ENCODE measurements around the gene BMPR1A.

GRCh38 chr10:86944031-86944419 is 187.6 kb downstream of the BMPR1A start:
- TF ChIP-seq ZBTB7A (CRISPR knock-in tag; IDR thresholded peaks at IDR 0.05) = no peak
- TF ChIP-seq GABPA (IDR thresholded peaks at IDR 0.05; ENCODE audit: low read depth, low read length) = no peak
- TF ChIP-seq GABPA (CRISPR knock-in tag; IDR thresholded peaks at IDR 0.05; ENCODE audit: low read depth) = no peak
- TF ChIP-seq ZNF274 (CRISPR knock-in tag; IDR thresholded peaks at IDR 0.05) = no peak
- no peak for TF ChIP-seq ZNF576 (CRISPR knock-in tag; IDR thresholded peaks at IDR 0.05)
- no peak for TF ChIP-seq CTCF (CRISPR knock-in tag; IDR thresholded peaks at IDR 0.05)

Measured in HepG2 (cell line).